ENCODE measurements around the gene PTPN18.
A peak's percentile ranks its signal among the peaks of the same experiment; 100 is the strongest.
"Not testable (repeated sequence)": the region's sequence is repeated elsewhere in the genome, so short reads cannot be mapped to it uniquely, and the experiment has no call there.

The PTPN18 gene, protein sequence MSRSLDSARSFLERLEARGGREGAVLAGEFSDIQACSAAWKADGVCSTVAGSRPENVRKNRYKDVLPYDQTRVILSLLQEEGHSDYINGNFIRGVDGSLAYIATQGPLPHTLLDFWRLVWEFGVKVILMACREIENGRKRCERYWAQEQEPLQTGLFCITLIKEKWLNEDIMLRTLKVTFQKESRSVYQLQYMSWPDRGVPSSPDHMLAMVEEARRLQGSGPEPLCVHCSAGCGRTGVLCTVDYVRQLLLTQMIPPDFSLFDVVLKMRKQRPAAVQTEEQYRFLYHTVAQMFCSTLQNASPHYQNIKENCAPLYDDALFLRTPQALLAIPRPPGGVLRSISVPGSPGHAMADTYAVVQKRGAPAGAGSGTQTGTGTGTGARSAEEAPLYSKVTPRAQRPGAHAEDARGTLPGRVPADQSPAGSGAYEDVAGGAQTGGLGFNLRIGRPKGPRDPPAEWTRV

DNA sequence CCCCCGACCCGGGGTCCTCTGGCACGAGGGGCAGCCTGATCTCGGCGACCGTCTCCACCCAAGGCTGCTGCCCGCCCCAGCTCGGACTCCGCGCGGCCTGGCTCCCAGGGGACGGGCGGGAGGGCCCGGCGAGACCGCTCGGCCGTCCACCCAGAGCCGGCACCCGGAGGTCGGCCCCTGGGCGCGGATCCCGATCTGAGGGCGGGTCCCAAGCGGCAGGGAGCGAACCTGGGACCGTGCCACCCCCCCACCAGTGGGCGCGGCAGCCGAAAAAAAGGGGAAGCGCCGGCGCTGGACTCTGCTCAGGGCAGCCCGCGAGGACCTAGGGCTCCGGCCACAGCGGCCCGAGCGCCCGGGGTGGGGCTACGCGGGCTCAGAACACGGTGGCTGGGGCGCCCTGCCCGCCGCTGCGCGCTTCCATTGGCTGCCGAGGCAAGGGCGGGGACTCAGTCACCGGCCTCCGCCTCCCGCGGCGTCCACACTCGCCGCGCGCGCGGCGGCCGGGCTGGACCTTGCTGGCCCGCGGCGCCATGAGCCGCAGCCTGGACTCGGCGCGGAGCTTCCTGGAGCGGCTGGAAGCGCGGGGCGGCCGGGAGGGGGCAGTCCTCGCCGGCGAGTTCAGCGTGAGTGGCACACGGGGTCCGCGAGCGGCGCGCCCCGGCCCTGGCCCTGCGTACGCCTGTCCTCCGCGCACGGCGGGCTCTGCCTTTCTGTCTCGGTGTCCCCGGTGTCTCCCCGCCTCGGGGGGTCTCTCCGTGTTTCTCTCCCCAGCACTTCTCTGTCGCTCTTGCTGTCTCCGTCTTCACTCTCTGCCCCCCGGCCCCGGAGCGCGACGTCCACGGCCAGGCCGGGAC is at the start of gene PTPN18:
PTPN18 (plus strand) TSS at position 479 of the 854 bp plus-strand sequence; CDS start at position 531, 52 bp downstream.
- DNase-seq (ENCODE audit: low spot score): peak; percentile 92

DNA sequence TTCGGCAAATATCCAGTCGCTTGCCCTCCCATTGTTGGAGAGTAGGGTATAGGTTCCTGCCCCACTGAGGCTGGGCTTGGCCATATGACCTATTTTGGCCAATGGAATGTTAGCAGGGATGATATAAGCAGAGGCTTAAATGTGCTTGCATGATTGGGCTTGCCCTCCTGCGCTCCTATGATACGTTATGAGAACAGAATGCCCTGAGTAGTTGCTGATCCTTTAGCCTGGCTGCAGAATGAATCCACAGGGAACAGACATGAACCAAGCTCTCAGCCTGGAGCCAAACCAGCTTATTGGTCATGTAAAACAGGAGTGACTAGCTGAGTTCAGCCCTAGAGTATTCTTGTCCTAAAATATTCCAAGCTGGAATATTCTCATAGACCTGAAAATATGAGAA is 48.0 kb upstream of the PTPN18 start:
- DNase-seq (ENCODE audit: low spot score): no peak

DNA sequence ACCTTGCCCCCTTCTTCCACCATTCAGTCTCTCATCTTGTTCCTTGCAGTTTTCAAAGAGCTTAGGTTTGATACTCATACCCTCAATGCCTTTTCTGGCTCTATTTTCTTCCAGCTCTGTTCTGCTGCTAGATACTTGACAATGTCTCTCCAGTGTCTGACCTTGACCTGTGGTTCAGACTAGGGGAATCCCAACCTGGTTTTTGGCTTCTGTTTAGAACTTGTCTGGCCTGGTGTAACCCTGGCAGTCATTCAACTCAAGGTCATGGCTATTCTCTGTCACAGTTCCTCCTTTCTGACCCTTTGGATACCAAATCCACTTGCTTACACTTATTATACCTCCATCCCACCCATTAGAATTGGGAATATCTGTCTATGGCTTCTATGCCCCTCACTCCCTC is 45.0 kb upstream of the PTPN18 start:
- DNase-seq (ENCODE audit: low spot score): no peak

DNA sequence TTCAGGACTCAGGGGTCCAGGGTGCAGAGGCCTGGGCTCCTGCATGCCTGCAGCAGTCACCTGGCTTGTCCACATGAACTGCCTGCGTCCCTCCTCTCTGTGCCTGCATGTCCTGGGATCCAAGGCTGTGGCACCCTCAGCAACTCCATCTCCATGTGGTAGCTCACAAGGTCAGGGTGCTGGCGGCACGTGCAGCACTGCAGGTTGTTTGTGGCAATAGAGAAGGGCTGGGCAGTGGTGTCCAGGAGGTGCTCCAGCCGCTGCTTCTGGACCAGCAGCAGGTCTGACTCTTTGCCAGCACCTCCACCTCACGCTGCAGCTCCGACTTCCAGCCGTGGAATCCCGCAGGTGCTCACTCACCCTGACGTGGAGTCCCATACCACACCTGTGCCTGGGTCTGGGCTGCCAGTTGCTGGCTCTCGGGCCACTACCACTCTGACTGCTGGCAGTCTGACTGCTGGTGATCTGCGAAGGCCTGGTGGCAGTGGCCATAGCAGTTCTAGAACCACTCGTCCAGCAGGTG is 42.0 kb upstream of the PTPN18 start:
- DNase-seq (ENCODE audit: low spot score): no peak

DNA sequence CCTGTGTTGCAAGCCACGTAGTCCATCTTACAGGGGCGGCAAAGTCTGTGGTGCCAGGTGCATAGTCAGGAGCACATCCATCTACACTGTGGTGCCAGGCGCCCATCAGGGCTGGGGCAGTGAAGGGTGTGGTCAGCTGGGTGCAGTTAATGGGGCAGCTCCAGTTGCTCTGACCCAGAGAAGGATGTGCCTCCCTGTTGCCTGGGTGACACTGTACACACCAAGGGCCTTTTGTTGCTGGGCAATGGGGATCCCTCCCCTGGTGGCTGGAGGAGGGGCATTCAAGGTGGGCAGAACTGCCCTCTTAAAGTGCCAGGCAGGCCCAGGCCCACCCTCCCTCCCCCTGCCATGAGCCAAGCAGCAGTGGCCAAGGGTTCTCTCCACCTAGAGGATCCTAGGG is 41.5 kb upstream of the PTPN18 start:
- DNase-seq (ENCODE audit: low spot score): no peak

DNA sequence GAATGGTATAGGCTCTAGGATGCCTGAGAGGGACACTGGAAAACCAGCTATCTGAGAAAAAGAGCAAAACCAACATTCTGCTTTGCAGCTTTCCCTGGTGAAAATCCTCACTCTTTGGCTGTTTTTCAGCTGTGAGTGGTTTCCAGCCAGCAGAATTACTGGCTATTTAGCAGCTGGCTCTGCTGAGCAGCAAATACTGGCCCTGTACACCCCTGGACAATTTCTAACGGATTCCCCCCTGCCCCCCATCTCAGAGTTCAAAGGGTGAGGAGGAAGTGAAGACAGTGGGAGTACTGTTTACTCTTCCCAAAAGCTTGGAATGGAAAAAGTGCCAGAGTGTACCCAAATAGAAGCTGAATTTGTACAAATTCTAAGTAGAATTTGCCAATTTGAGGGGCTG is 39.3 kb upstream of the PTPN18 start:
- DNase-seq (ENCODE audit: low spot score): no peak

DNA sequence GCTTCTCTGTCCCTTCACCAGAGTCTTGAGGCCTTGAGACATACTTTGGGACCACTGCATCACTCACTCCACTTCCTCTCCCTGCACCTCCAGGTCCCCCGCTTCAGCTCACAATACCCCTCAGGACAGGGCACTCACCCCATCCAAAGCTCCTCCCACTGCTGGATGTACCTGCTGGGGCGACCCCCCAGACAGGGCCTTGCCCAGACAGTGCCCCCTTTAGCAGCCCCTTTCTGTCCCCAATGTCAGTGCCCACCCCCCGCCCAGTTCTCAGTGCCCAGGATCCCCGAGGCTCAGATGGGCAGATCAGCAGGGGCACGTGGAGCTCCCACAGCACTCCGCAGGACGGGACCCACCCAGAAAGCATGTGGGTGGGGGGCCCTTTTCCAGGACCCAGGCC is 37.0 kb upstream of the PTPN18 start:
- no peak for DNase-seq (ENCODE audit: low spot score)

DNA sequence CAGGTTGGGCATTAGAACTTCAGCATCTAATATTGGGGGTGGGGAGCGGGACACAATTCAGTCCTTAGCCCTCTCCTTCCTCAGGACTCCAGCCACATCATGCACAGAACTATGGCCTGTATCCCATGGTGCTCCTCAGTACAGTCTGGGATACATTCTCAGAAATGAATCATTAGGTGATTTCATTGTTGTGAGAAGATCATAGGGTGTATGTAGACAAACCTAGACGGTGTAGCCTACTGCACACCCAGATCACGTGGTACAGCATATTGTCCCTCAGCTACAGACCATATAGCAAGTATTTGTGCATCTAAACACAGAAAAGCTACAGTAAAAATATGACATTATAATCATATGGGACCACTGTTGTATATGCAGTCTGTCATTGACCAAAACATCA is 36.3 kb upstream of the PTPN18 start:
- DNase-seq (ENCODE audit: low spot score): no peak

DNA sequence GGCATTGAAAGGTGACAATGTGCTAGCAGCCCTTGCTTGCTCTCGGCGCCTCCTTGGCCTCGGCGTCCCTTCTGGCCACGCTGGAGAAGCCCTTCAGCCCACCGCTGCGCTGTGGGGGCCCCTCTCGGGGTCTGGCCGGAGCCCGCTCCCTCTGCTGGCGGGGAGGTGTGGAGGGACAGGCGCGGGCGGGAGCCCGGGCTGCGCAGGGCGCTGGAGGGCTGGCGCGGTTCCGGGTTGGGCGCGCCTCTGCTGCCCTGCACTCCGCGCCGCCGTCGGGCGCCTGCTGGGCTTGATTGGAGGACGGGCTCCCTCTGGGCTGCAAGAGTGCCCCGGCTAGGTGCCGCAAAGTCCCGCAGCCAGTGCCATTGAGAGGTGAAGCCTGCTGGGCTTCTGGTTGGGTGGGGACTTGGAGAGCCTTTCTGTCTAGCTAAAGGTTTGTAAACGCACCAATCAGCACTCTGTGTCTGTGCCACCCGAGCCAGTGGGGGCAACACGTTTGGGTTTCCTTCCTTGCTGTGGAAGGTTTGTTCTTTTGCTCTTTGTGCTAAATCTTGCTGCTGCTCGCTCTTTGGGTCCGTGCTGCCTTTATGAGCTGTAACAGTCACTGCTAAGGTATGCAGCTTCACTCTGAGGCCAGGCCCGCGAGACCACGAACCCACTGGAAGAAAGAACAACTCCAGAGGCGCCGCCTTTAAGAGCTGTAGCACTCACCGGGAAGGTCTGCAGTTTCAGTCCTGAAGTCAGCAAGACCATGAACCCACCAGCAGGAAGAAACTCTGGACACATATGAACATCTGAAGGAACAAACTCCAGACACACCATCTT is 27.9 kb upstream of the PTPN18 start:
- no peak for DNase-seq (ENCODE audit: low spot score)

DNA sequence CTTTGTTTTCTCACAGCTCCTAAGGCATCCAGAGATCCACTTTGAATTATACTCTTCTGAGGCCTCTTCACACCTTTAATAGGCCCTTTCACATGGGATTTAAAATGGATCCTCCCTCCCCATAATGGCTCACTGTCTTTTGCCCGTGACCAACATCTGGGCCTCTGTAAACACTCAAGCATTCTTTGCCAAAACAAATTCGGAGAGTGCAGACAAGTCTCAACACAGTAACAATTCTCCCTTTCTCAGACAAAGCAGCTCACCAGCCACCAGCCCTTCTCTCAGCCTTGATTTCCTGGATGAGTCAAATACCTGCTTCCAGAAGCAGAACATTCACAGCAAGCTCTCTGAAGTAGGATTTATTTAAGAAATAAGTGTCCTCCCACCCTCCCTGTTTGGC is 27.1 kb upstream of the PTPN18 start:
- no peak for DNase-seq (ENCODE audit: low spot score)

DNA sequence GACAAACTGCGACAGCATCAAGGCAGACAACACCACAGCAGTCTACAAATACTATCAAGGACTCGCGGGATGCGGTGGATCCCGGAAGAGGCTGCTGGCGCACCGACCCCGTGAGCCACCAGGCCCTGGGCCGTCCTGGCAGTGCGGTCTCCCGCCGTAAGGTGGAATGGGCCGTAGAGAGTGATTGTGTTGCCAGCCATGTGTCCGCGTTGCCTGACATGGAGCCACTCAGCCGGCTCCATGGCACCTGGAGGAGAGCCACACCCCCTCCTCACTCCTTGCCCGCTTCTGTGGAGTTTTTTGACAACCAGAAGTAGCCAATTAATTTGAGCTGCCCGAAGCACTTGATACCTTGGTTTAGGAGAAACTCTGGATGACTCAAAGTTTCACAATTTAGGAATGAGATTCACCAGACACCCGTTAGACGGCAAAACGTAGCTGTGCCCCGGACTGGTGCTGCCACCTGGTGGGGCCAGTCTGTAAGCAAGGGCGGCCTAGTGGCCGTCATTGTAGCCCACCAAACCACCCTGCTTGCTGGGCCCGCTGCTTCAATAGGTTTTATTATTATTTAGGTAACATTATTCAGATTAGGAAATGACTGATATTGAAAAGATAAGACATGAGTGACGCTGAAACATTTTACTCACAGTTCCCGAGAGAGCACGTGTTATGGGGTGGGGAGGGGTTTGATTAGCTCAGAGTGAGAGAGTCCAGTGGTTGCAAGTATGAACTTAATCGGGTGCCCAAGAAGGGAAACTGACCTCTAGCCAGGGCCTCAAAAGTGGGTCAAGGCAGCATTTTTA is 23.4 kb upstream of the PTPN18 start:
- peak; percentile 86 for DNase-seq (ENCODE audit: low spot score)

DNA sequence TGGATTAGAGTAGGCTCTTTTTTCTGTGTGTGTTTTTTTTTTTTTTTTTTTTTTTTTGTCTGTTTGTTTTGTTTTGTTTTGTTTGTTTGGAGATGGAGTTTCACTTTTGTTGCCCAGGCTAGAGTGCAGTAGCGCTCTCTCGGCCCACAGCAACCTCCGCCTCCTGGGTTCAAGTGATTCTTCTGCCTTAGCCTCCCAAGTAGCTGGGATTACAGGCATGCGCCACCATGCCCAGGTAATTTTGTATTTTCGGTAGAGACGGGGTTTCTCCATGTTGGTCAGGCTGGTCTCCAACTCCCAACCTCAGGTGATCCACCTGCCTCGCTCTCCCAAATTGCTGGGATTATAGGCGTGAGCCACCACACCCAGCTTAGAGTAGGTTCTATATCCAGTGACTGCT is 22.6 kb upstream of the PTPN18 start:
- DNase-seq (ENCODE audit: low spot score): not testable (repeated sequence)

DNA sequence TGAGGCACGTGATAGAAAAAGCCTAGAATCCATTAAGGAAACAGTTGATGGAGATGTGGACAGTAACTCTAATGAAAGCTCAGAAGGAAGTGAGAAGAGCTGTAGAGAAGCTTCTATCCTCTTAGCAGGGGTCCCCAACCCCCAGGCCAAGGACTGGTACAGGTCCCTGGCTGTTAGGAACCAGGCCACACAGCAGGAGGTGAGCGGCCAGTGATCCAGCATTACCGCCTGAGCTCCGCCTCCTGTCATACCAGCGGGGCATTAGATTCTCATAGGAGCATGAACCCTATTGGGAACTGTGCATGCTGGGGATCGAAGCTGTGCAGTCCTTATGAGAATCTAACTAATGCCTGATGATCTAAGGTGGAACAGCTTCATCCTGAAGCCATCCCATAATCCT is 21.8 kb upstream of the PTPN18 start:
- no peak for DNase-seq (ENCODE audit: low spot score)

DNA sequence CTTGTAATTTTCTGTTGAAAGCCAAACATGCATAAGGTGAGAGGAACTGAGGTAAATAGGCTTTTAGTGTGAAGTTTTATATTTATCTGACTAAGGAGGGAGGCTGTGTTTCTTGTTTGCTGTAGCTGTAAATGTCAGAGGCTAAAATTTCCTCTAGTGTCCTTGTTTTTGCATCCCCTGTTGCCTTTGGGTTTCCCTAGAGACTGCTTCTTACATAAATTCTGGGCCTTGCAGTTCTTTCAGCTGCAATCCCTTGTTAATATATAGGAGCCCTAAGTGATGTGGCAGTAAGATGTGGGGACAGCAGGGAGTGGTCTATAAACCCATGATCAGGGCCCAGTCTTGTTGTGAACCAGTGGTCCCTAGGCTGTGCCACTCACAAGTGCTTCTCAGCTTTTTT is 20.6 kb upstream of the PTPN18 start:
- DNase-seq (ENCODE audit: low spot score): no peak

DNA sequence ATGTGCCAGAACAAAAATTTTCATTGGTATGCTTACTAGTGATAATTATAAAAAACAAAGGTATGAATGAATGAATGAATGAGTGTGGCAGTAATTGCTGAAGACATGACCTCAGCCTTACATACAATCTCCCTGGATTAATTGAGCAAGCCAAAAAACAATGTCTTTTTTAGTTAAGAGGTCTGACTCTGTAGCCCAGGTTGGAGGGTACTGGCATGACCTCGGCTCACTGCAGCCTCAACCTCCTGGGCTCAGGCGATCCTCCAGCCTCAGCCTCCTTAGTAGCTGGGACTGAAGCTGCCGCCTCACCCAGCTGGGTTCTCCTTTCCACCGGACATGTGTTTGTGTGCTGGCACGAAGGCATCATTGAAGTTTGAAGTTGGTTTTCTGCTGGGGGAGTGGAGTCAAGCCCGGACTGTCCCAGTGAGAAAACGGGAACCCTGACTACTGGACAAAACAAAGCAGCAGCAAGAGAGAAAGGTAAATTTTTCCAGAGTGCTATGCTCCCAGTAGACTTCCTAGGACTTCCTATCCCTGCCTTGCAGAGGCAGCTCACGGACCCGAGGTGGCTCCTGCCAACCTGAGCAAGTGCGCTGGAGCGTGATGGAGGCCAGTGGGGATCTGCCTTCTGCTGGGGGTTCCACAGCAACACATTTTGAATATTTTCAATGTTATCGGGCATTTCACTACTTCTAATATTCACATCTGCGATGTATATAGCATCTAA is 19.5 kb upstream of the PTPN18 start:
- no peak for DNase-seq (ENCODE audit: low spot score)

DNA sequence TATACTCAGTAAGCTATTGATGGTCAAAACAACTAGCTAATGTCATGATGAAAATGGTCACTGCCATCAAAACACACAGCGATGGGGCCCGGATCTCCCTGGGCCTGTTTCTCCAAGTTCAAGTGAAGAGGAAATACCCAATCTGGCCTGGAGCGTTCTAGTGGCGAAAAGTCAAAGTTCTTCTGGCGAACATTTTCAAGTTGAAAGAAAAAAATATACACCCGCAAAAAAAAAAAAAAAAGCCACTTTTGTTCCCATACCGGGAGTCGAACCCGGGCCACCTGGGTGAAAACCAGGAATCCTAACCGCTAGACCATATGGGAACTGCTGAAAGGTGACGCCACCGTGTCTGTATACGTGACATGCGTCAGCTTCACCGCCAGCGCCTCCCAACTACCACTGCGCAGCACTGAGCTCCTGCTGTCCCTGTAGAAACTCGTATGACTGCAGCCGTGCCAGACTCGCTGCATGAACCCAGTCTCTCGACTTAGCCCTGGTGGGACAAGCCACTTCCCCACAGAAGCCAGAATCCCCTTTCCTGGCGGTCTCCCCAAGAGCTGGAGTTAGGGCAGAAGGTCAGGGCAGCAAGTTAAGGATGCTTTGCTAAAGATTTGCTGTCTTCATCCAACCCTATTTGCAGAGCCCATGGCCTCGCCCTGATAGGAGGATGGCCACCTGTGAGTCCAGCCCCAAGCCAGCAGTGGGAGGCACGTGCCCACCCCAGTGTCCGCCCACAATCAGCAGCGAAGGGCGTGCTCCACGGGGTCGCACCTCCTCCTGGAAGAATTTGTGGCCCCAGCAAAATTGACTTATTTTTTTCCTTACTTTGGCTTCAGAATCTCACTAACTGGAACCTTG is 18.8 kb upstream of the PTPN18 start:
- peak; percentile 86 for DNase-seq (ENCODE audit: low spot score)

DNA sequence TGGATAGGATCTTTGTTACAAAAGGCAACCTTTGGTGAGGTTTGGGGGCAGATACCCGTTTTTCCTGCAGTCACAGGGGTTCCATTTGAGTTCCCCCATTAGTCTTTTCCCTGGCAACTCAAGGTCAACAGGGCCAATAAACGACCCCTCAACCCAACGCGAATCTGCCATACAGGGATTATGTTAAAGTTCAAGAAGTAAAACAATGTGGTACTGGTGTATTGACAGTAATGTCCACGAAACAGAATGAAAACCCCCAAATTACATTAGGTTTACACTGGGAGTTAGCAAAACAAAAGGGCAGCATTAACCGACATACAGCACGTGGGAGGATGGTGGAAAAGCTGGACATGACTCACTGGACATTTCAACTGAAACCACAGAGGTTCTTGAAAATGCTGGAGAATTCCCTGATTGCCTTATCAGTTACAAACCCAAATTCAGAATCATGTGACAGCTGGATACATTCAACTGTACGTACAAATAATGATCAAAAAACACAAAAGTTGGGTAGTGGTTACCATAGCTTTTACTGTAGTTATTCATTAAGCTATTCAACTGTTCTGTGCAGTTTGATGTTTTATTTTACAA is 18.0 kb upstream of the PTPN18 start:
- DNase-seq (ENCODE audit: low spot score): peak; percentile 88

DNA sequence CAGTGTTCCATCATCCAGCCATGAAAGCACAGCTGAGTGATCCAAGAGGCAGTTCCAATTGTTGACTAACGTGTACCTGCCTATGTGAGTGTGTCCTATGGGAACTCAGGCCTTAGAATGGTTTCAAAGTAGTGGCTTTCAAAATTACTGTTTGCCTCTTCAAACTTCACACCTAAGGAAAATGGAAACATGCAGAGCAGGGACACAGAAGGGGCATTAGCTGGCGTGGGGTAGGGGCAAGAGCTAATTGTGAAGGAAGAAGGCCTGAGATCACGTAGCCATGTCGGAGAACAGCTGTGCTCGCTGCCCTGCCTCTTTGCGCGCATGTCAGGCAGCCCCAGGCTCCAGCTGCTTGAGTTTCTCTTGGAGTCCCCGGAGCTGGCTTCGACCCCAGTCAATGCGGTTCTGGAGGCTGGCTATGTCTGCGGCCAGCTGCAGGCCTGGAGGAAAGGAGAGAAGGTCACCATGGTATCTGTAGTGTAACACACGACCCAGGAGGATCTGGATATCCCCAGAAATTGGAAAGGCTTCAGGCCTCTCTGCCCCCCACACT is 17.0 kb upstream of the PTPN18 start:
- no peak for DNase-seq (ENCODE audit: low spot score)
